Neural progenitor cell (in vitro differentiated cells): ENCODE data around the gene KMT2C. TPM values are rescaled to one million over a fixed set of nuclear protein-coding genes. Genes with fewer than 3 reads are reported as not detected.
"Not testable (repeated sequence)": the region's sequence is repeated elsewhere in the genome, so short reads cannot be mapped to it uniquely, and the experiment has no call there.

ENCODE experiments used
- DNase-seq: peaks from one replicate; pipeline ENCODE4 v3.0.0-alpha.2; 2016; ENCODE audit warnings: low spot score
- H2AFZ ChIP-seq: fragments of 200-600 bp; sonication (generic); replicated peaks from 2 replicates; pipeline ENCODE4 v1.6.1; 2016; ENCODE audit warnings: antibody characterized with exemption
- H3F3A ChIP-seq: fragments of 200-600 bp; sonication (generic); 2 replicates; pipeline ENCODE4 v1.6.1; 2016; ENCODE audit warnings: antibody characterized with exemption, low read depth
- H3K27ac ChIP-seq: fragments of 200-600 bp; sonication (generic); 2 replicates; pipeline ENCODE4 v1.5.1; 2016; ENCODE audit warnings: mild to moderate bottlenecking
- H3K27me3 ChIP-seq: fragments of 200-600 bp; sonication (generic); 2 replicates; pipeline ENCODE4 v1.6.1; 2016; ENCODE audit warnings: mild to moderate bottlenecking, moderate library complexity
- H3K36me3 ChIP-seq: fragments of 200-600 bp; sonication (generic); 2 replicates; pipeline ENCODE4 v1.5.1; 2016
- H3K4me1 ChIP-seq: fragments of 200-600 bp; sonication (generic); 2 replicates; pipeline ENCODE4 v1.6.1; 2016; ENCODE audit warnings: mixed run types
- H3K4me2 ChIP-seq: fragments of 200-600 bp; sonication (generic); 2 replicates; pipeline ENCODE4 v1.6.1; 2016
- H3K4me3 ChIP-seq: fragments of 200-600 bp; sonication (generic); 2 replicates; pipeline ENCODE4 v1.5.1; 2016
- H3K79me2 ChIP-seq: fragments of 200-600 bp; sonication (generic); 2 replicates; pipeline ENCODE4 v1.6.1; 2016; ENCODE audit warnings: low read depth
- H3K9ac ChIP-seq: fragments of 200-600 bp; sonication (generic); 2 replicates; pipeline ENCODE4 v1.6.1; 2016
- H3K9me3 ChIP-seq: fragments of 200-600 bp; sonication (generic); 2 replicates; pipeline ENCODE4 v1.5.1; 2016; ENCODE audit warnings: low read depth
- H4K20me1 ChIP-seq: fragments of 200-600 bp; sonication (generic); 2 replicates; pipeline ENCODE4 v1.6.1; 2016; ENCODE audit warnings: low read depth
- H3K27ac Mint-ChIP-seq: 3 replicates; pipeline ENCODE4 v1.8.0; 2021; ENCODE audit warnings: mixed read lengths
- H3K27me3 Mint-ChIP-seq: 2 replicates; pipeline ENCODE4 v1.8.0; 2022; ENCODE audit warnings: low read depth, mild to moderate bottlenecking, inconsistent platforms, moderate library complexity, mixed read lengths; ENCODE audit not compliant: insufficient read depth
- H3K36me3 Mint-ChIP-seq: 3 replicates; pipeline ENCODE4 v1.8.0; 2021; ENCODE audit warnings: mixed read lengths
- H3K4me1 Mint-ChIP-seq: 3 replicates; pipeline ENCODE4 v1.8.0; 2021; ENCODE audit warnings: mixed read lengths
- H3K4me3 Mint-ChIP-seq: 3 replicates; pipeline ENCODE4 v1.8.0; 2021; ENCODE audit warnings: mild to moderate bottlenecking, moderate library complexity, mixed read lengths
- H3K9me3 Mint-ChIP-seq: 3 replicates; pipeline ENCODE4 v1.8.0; 2020; ENCODE audit warnings: mixed read lengths
- total RNA-seq: library from RNA; depleted of rRNA; stranded (reverse); fragments of >200 nt; gene quantifications from 2 replicates; pipeline ENCODE4 v1.2.3, GENCODE V29; 2015; ENCODE audit warnings: low replicate concordance

The KMT2C gene
- total RNA-seq, 1 donor from 2014 or later: 26.4 TPM

- H3K4me1 Mint-ChIP-seq, H3K4me3 Mint-ChIP-seq, H3K4me3 ChIP-seq, H3K4me2 ChIP-seq, DNase-seq, H3K36me3 Mint-ChIP-seq, H3K27me3 ChIP-seq, H3K9me3 ChIP-seq, H2AFZ ChIP-seq, H3K79me2 ChIP-seq, H3K9ac ChIP-seq, H3K27me3 Mint-ChIP-seq, H3K27ac ChIP-seq, H3K4me1 ChIP-seq, H3K36me3 ChIP-seq, H3F3A ChIP-seq, H3K27ac Mint-ChIP-seq, H3K9me3 Mint-ChIP-seq, H4K20me1 ChIP-seq: not testable (repeated sequence)
Measured at GRCh38 chr7:152270427-152270826, 165.4 kb downstream of the KMT2C start.

GRCh38 chr7:152266859-152267258, 168.9 kb downstream of the KMT2C start:
- H3K4me3 Mint-ChIP-seq, DNase-seq, H3K9me3 ChIP-seq, H3K79me2 ChIP-seq, H3K4me3 ChIP-seq, H3K9ac ChIP-seq, H3K27ac Mint-ChIP-seq, H3K4me1 ChIP-seq, H3K4me1 Mint-ChIP-seq, H4K20me1 ChIP-seq, H3K9me3 Mint-ChIP-seq, H3K4me2 ChIP-seq, H3F3A ChIP-seq, H3K36me3 ChIP-seq, H3K27ac ChIP-seq, H2AFZ ChIP-seq, H3K27me3 ChIP-seq, H3K27me3 Mint-ChIP-seq: not testable (repeated sequence)
- peaks cover 19% of the 10 kb centered on the region for H3K36me3 Mint-ChIP-seq

- not testable (repeated sequence) for H4K20me1 ChIP-seq, H3K27ac Mint-ChIP-seq, H3K9ac ChIP-seq, DNase-seq, H3K79me2 ChIP-seq, H2AFZ ChIP-seq, H3K4me2 ChIP-seq, H3K27me3 Mint-ChIP-seq, H3K4me1 Mint-ChIP-seq, H3K27ac ChIP-seq, H3K36me3 ChIP-seq, H3K4me3 ChIP-seq, H3K4me1 ChIP-seq, H3K9me3 ChIP-seq, H3K27me3 ChIP-seq, H3K9me3 Mint-ChIP-seq, H3F3A ChIP-seq, H3K4me3 Mint-ChIP-seq
- peaks cover 16% of the 10 kb centered on the region for H3K36me3 Mint-ChIP-seq
Measured at GRCh38 chr7:152264915-152265314, 170.9 kb downstream of the KMT2C start.

- H3K9me3 ChIP-seq, H3K4me3 ChIP-seq, H3K27me3 Mint-ChIP-seq, H3K9ac ChIP-seq, H3K27me3 ChIP-seq, H3F3A ChIP-seq, H4K20me1 ChIP-seq, H3K27ac Mint-ChIP-seq, H3K4me2 ChIP-seq, H3K4me1 Mint-ChIP-seq, H3K27ac ChIP-seq, H3K36me3 ChIP-seq, H2AFZ ChIP-seq, H3K4me3 Mint-ChIP-seq, DNase-seq, H3K9me3 Mint-ChIP-seq, H3K79me2 ChIP-seq: not testable (repeated sequence)
- peaks cover 19% of the 10 kb centered on the region for H3K36me3 Mint-ChIP-seq
- peaks cover 14% of the 10 kb centered on the region for H3K4me1 ChIP-seq
Measured at GRCh38 chr7:152262146-152262545, 173.7 kb downstream of the KMT2C start.

- not testable (repeated sequence) for H3K79me2 ChIP-seq, H3K27ac Mint-ChIP-seq, H3F3A ChIP-seq, DNase-seq, H3K36me3 ChIP-seq, H3K9me3 Mint-ChIP-seq, H2AFZ ChIP-seq, H3K27ac ChIP-seq, H3K4me1 Mint-ChIP-seq, H3K27me3 Mint-ChIP-seq, H3K4me3 ChIP-seq, H3K27me3 ChIP-seq, H3K4me2 ChIP-seq, H3K4me3 Mint-ChIP-seq, H4K20me1 ChIP-seq, H3K9ac ChIP-seq, H3K9me3 ChIP-seq
- H3K36me3 Mint-ChIP-seq: peaks cover 19% of the 10 kb centered on the region
- H3K4me1 ChIP-seq: peaks cover 14% of the 10 kb centered on the region
Measured at GRCh38 chr7:152259645-152260044, 176.2 kb downstream of the KMT2C start.

GRCh38 chr7:152247851-152248250, 188.0 kb downstream of the KMT2C start:
- not testable (repeated sequence) for H2AFZ ChIP-seq, H3K27ac Mint-ChIP-seq, H3K27ac ChIP-seq, H3K9me3 ChIP-seq, DNase-seq, H3K4me1 Mint-ChIP-seq, H3K4me2 ChIP-seq, H3K4me1 ChIP-seq, H3K27me3 ChIP-seq, H3K9me3 Mint-ChIP-seq, H3F3A ChIP-seq, H4K20me1 ChIP-seq, H3K36me3 ChIP-seq, H3K4me3 Mint-ChIP-seq, H3K9ac ChIP-seq, H3K79me2 ChIP-seq, H3K27me3 Mint-ChIP-seq, H3K4me3 ChIP-seq
- H3K36me3 Mint-ChIP-seq: peaks cover 14% of the 10 kb centered on the region

- not testable (repeated sequence) for H3K4me3 Mint-ChIP-seq, H3K79me2 ChIP-seq, H3F3A ChIP-seq, H3K9me3 Mint-ChIP-seq, H2AFZ ChIP-seq, H3K9ac ChIP-seq, H3K4me2 ChIP-seq, H3K4me1 Mint-ChIP-seq, DNase-seq, H3K9me3 ChIP-seq, H3K36me3 Mint-ChIP-seq, H3K4me3 ChIP-seq, H3K27me3 Mint-ChIP-seq, H3K4me1 ChIP-seq, H3K27ac Mint-ChIP-seq, H3K27me3 ChIP-seq, H3K36me3 ChIP-seq, H3K27ac ChIP-seq, H4K20me1 ChIP-seq
Measured at GRCh38 chr7:152245417-152245816, 190.4 kb downstream of the KMT2C start.

GRCh38 chr7:152243464-152243863, 192.3 kb downstream of the KMT2C start:
- not testable (repeated sequence) for H3K27ac Mint-ChIP-seq, H3K4me3 ChIP-seq, H3K4me1 ChIP-seq, H3K36me3 Mint-ChIP-seq, H3K9ac ChIP-seq, H3K79me2 ChIP-seq, H4K20me1 ChIP-seq, H3K4me2 ChIP-seq, H3K9me3 Mint-ChIP-seq, H3K27ac ChIP-seq, H2AFZ ChIP-seq, H3K27me3 ChIP-seq, H3K9me3 ChIP-seq, H3F3A ChIP-seq, H3K4me3 Mint-ChIP-seq, DNase-seq, H3K27me3 Mint-ChIP-seq, H3K4me1 Mint-ChIP-seq, H3K36me3 ChIP-seq

- not testable (repeated sequence) for H3K4me3 ChIP-seq, H3K79me2 ChIP-seq, H3K27ac Mint-ChIP-seq, H4K20me1 ChIP-seq, H3K4me1 ChIP-seq, H3K9me3 Mint-ChIP-seq, H3K36me3 ChIP-seq, H3K27me3 ChIP-seq, H3F3A ChIP-seq, H3K27me3 Mint-ChIP-seq, H3K27ac ChIP-seq, H3K4me3 Mint-ChIP-seq, H2AFZ ChIP-seq, DNase-seq, H3K9ac ChIP-seq, H3K4me1 Mint-ChIP-seq, H3K4me2 ChIP-seq, H3K9me3 ChIP-seq, H3K36me3 Mint-ChIP-seq
Measured at GRCh38 chr7:152241301-152241700, 194.5 kb downstream of the KMT2C start.
